A549 treated with dexamethasone at 1 μM for 4 hours (cell line): ENCODE results near the gene SPATA1. TPM values are rescaled to one million over a fixed set of nuclear protein-coding genes. Genes with fewer than 3 reads are reported as not detected.

Source experiments
- total RNA-seq: library from RNA; stranded (reverse); fragments of 200-300 nt; extraction: Qiagen RNA extraction; gene quantifications from 5 replicates; pipeline ENCODE4 v1.2.3, GENCODE V29; 2022

SPATA1 gene
- 0.53 to 1.7 TPM (median 1.1 TPM) in 5 replicates for total RNA-seq

GRCh38 chr1:84506002-84506728 is at the start of gene SPATA1, which contains the start of gene GNG5:
TSS of gene SPATA1 (plus strand) at chr1:84506386. CDS start at chr1:84516360, 9,974 bp downstream.
TSS of gene GNG5 (minus strand) at chr1:84506581. CDS start at chr1:84506091, 490 bp downstream.

GRCh38 chr1:84478876-84479868 is 27.0 kb upstream of the SPATA1 start, which contains the start of gene RPF1:
TSS of gene RPF1 (plus strand) at chr1:84479266. CDS start at chr1:84479282, 16 bp downstream.

GRCh38 chr1:84573967-84574842 is 68.0 kb downstream of the SPATA1 start, which contains the start of gene CTBS:
TSS of gene CTBS (minus strand) at chr1:84574440. CDS start at chr1:84574415, 25 bp downstream.

Other genes with a start within 250 kb of the SPATA1 start
- gene SAMD13, start 204.7 kb upstream of the SPATA1 start, total RNA-seq: 0.35 to 0.81 TPM (median 0.52 TPM) in 5 replicates
- gene DNASE2B, start 107.9 kb upstream of the SPATA1 start, total RNA-seq: 0.10 TPM in 1 of 5 replicates, not detected in the others
- 33.1 to 38.2 TPM (median 34.6 TPM) in 5 replicates for gene RPF1, start 27.1 kb upstream of the SPATA1 start, total RNA-seq
- gene GNG5, start 195 bp downstream of the SPATA1 start, total RNA-seq: 190 to 234 TPM (median 212 TPM) in 5 replicates
- gene CTBS, start 68.1 kb downstream of the SPATA1 start, total RNA-seq: 5.6 to 6.9 TPM (median 6.1 TPM) in 5 replicates
- gene SSX2IP, start 184.1 kb downstream of the SPATA1 start, total RNA-seq: 12.5 to 15.2 TPM (median 14.4 TPM) in 5 replicates